Stimulated activated CD4-positive, alpha-beta T cell treated with anti-CD3 and anti-CD28 coated beads, TNF-alpha, amount 100 ng/mL, for 4 hours (primary cell): ENCODE results near the gene CSAG2.

Experiments used
- DNase-seq, 3 experiments: peaks; one replicate each; pipeline ENCODE4 v3.0.0-alpha.2; 2020; ENCODE audit warnings: low read depth in 3 of 3

The CSAG2 gene

GRCh38 chrX:152663086-152663485, 46.0 kb downstream of the CSAG2 start:
- no peak for DNase-seq

GRCh38 chrX:152658302-152658701, 50.8 kb downstream of the CSAG2 start:
- no peak for DNase-seq
